HEK293 (cell line): Measurements from ENCODE around the gene CTRB1.
A peak's percentile ranks its signal among the peaks of the same experiment; 100 is the strongest.
"Not testable (repeated sequence)": the region's sequence is repeated elsewhere in the genome, so short reads cannot be mapped to it uniquely, and the experiment has no call there.

Experiments
- CTCF ChIA-PET: fragments of 350-600 bp; formaldehyde crosslinking; extraction: SDS; loops from one replicate; lab custom pipeline; 2021; ENCODE audit warnings: antibody characterized with exemption; lab: Yijun Ruan, JAX
- POLR2A ChIA-PET: fragments of 300-600 bp; formaldehyde crosslinking; extraction: SDS; loops from one replicate; lab custom pipeline; 2020; ENCODE audit warnings: antibody characterized with exemption, inconsistent platforms; lab: Yijun Ruan, JAX
- H3K27ac ChIP-seq: fragments of 200-500 bp; sonication (Bioruptor generic); 2 replicates; pipeline ENCODE4 v1.5.1; 2014; ENCODE audit warnings: low read depth, low read length, control low read depth, inconsistent platforms; ENCODE audit errors: extremely low read depth
- H3K36me3 ChIP-seq, 2 experiments: fragments of 200-500 bp in 1 of 2; sonication (Bioruptor generic) in 1 of 2; 1 replicate in 1 of 2; 2 replicates in 1 of 2; pipeline ENCODE4 v1.5.1; 2014 to 2017; ENCODE audit warnings: inconsistent platforms in 2 of 2, low read length in 2 of 2; ENCODE audit not compliant: control insufficient read depth in 2 of 2, insufficient read depth in 1 of 2
- H3K4me1 ChIP-seq: fragments of 200-500 bp; sonication (Bioruptor generic); 2 replicates; pipeline ENCODE4 v1.5.1; 2014; ENCODE audit warnings: mild to moderate bottlenecking, low read length, inconsistent platforms; ENCODE audit not compliant: control insufficient read depth, insufficient read depth
- H3K4me3 ChIP-seq: 2 replicates; pipeline ENCODE4 v1.5.1; 2011; ENCODE audit warnings: low read depth, mild to moderate bottlenecking, control low read depth, low read length, moderate library complexity
- H3K9me3 ChIP-seq: fragments of 200-500 bp; sonication (Bioruptor generic); 2 replicates; pipeline ENCODE4 v1.5.1; 2014; ENCODE audit warnings: low read depth, low read length, inconsistent platforms; ENCODE audit not compliant: control insufficient read depth, insufficient read depth
- BCL11A ChIP-seq: fragments of 450-650 bp; formaldehyde crosslinking; IDR thresholded peaks from 2 replicates; pipeline ENCODE4 v1.5.1; 2016; ENCODE audit warnings: low read depth, missing biosample characterization, missing genetic modification characterization
- MEIS1 ChIP-seq: sonication (generic); formaldehyde crosslinking; IDR thresholded peaks from 2 replicates; pipeline ENCODE4 v1.8.1; 2022; ENCODE audit warnings: missing genetic modification reagents, mild to moderate bottlenecking, borderline replicate concordance
- TCF7L2 ChIP-seq: IDR thresholded peaks from 2 replicates; pipeline ENCODE4 v1.6.1; 2011; ENCODE audit warnings: low read depth, mild to moderate bottlenecking, inconsistent platforms, low read length, moderate library complexity, borderline replicate concordance
- ZBTB8A ChIP-seq: fragments of 450-650 bp; formaldehyde crosslinking; IDR thresholded peaks from 2 replicates; pipeline ENCODE4 v1.5.1; 2016; ENCODE audit warnings: missing biosample characterization, missing genetic modification characterization
- ZNF146 ChIP-seq: fragments of 450-650 bp; formaldehyde crosslinking; IDR thresholded peaks from 2 replicates; pipeline ENCODE4 v1.5.1; 2016; ENCODE audit warnings: missing biosample characterization, missing genetic modification characterization
- ZNF211 ChIP-seq: fragments of 450-650 bp; formaldehyde crosslinking; IDR thresholded peaks from 2 replicates; pipeline ENCODE4 v1.5.1; 2016; ENCODE audit warnings: low read depth, missing biosample characterization, missing genetic modification characterization
- ZNF292 ChIP-seq: fragments of 450-650 bp; formaldehyde crosslinking; IDR thresholded peaks from 2 replicates; pipeline ENCODE4 v1.5.1; 2016; ENCODE audit warnings: low read depth, missing biosample characterization, missing genetic modification characterization, borderline replicate concordance
- ZNF514 ChIP-seq: fragments of 450-650 bp; formaldehyde crosslinking; IDR thresholded peaks from 2 replicates; pipeline ENCODE4 v1.5.1; 2016; ENCODE audit warnings: missing biosample characterization, missing genetic modification characterization
- ZNF544 ChIP-seq: fragments of 450-650 bp; formaldehyde crosslinking; IDR thresholded peaks from 2 replicates; pipeline ENCODE4 v1.5.0; 2017; ENCODE audit warnings: missing biosample characterization, missing genetic modification characterization
- ZNF548 ChIP-seq: fragments of 450-650 bp; formaldehyde crosslinking; IDR thresholded peaks from 2 replicates; pipeline ENCODE4 v1.5.1; 2016; ENCODE audit warnings: missing biosample characterization, missing genetic modification characterization
- ZNF585B ChIP-seq: fragments of 450-650 bp; formaldehyde crosslinking; IDR thresholded peaks from 2 replicates; pipeline ENCODE4 v1.5.1; 2016; ENCODE audit warnings: missing biosample characterization, missing genetic modification characterization
- ZNF707 ChIP-seq: fragments of 450-650 bp; formaldehyde crosslinking; IDR thresholded peaks from 2 replicates; pipeline ENCODE4 v1.5.1; 2016; ENCODE audit warnings: missing biosample characterization, missing genetic modification characterization
- ZNF768 ChIP-seq: fragments of 450-650 bp; formaldehyde crosslinking; IDR thresholded peaks from 2 replicates; pipeline ENCODE4 v1.5.1; 2018; ENCODE audit warnings: missing biosample characterization, mild to moderate bottlenecking, missing genetic modification characterization
- TF ChIP-seq, protein P1 (sequence below): fragments of 450-650 bp; formaldehyde crosslinking; IDR thresholded peaks from 2 replicates; pipeline ENCODE4 v1.5.1; 2017; ENCODE audit warnings: missing biosample characterization, missing genetic modification characterization
- TF ChIP-seq, protein P2 (sequence below): fragments of 450-650 bp; formaldehyde crosslinking; IDR thresholded peaks from 2 replicates; pipeline ENCODE4 v1.5.1; 2017; ENCODE audit warnings: missing biosample characterization, missing genetic modification characterization
- TF ChIP-seq, protein P3 (sequence below): fragments of 450-650 bp; formaldehyde crosslinking; IDR thresholded peaks from 2 replicates; pipeline ENCODE4 v1.5.1; 2017; ENCODE audit warnings: missing biosample characterization, missing genetic modification characterization

CTRB1 gene

DNA sequence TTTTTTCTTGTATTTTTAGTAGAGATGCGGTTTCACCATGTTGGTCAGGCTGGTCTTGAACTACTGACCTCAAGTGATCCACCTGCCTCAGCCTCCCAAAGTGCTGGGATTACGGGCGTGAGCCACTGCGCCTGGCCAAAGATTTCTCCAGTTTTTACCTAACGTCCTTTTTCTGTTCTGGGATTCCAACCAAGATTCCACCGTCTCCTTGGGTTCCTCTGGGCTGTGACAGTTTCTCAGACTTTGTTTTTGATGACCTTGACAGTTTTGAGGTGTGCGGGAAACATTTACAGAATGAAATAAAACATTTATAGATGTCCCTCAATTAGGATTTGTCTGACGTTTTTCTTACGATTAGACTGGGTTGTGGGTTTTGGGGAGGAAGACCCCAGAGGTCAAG lies 50.6 kb downstream of the CTRB1 start:
- CTCF ChIA-PET, result interaction anchor here (0.6 kb wide), 1 partner anchor 61 kb away, joined by 4 read pairs; no protein-coding TSS in a partner anchor
- H3K4me1 ChIP-seq, H3K9me3 ChIP-seq, H3K27ac ChIP-seq, H3K4me3 ChIP-seq, H3K36me3 ChIP-seq, POLR2A ChIA-PET: not testable (repeated sequence)
- TF ChIP-seq, protein P1, sequence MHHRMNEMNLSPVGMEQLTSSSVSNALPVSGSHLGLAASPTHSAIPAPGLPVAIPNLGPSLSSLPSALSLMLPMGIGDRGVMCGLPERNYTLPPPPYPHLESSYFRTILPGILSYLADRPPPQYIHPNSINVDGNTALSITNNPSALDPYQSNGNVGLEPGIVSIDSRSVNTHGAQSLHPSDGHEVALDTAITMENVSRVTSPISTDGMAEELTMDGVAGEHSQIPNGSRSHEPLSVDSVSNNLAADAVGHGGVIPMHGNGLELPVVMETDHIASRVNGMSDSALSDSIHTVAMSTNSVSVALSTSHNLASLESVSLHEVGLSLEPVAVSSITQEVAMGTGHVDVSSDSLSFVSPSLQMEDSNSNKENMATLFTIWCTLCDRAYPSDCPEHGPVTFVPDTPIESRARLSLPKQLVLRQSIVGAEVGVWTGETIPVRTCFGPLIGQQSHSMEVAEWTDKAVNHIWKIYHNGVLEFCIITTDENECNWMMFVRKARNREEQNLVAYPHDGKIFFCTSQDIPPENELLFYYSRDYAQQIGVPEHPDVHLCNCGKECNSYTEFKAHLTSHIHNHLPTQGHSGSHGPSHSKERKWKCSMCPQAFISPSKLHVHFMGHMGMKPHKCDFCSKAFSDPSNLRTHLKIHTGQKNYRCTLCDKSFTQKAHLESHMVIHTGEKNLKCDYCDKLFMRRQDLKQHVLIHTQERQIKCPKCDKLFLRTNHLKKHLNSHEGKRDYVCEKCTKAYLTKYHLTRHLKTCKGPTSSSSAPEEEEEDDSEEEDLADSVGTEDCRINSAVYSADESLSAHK (tag by site-specific recombination), result 0 out of 2 replicates have a peak, but pooled peaks have one; percentile 34

DNA sequence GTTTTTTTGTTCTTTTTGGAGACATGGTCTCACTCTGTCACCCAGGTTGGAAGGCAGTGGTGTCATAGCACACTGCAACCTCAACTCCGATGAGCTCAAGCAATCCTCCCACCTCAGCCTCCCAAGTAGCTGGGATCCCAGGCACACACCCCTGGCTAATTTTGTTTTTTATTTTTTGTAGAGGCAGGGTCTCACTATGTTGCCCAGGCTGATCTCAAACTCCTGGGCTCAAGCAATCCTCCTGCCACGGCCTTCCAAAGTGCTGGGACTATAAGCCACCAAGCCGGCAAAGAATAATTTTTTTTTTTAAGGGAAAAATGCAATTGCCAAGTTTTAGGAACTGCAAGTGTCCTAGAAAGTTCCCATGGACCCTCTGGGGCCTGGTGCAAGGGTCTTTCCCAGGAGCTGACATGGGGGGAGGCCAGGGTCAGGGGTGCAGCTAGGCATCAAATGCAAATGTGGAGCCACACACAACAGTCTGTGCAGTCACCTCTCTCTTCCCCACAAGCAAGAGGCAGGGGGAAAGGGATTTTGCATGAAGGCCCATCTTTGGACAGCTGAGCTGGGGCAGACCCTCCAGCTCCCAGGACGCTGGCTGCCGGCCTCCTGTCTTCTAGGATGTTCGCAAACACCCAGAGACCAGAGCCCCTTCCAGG lies 52.8 kb downstream of the CTRB1 start:
- CTCF ChIA-PET, result no interaction called here
- Histone ChIP-seq H3K4me1 (no peaks in the 10 kb centered on the region), H3K27ac (no peak overlapping the region), H3K9me3 (no peaks in the 10 kb centered on the region), H3K36me3 (no peaks in the 10 kb centered on the region), H3K4me3 (no peak overlapping the region)
- POLR2A ChIA-PET, result no interaction called here
- TF ChIP-seq BCL11A (tag by site-specific recombination) (no peak), ZNF768 (tag by site-specific recombination) (no peak), ZNF707 (tag by site-specific recombination) (no peak), ZNF211 (tag by site-specific recombination) (no peak), ZNF514 (tag by site-specific recombination) (no peak), ZNF146 (tag by site-specific recombination) (no peak), ZNF548 (tag by site-specific recombination) (no peak), TCF7L2 (no peak), ZNF585B (tag by site-specific recombination) (no peak), ZNF544 (tag by site-specific recombination) (no peak)
- TF ChIP-seq, protein P2, sequence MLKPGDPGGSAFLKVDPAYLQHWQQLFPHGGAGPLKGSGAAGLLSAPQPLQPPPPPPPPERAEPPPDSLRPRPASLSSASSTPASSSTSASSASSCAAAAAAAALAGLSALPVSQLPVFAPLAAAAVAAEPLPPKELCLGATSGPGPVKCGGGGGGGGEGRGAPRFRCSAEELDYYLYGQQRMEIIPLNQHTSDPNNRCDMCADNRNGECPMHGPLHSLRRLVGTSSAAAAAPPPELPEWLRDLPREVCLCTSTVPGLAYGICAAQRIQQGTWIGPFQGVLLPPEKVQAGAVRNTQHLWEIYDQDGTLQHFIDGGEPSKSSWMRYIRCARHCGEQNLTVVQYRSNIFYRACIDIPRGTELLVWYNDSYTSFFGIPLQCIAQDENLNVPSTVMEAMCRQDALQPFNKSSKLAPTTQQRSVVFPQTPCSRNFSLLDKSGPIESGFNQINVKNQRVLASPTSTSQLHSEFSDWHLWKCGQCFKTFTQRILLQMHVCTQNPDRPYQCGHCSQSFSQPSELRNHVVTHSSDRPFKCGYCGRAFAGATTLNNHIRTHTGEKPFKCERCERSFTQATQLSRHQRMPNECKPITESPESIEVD, result no peak
- TF ChIP-seq, protein P3, sequence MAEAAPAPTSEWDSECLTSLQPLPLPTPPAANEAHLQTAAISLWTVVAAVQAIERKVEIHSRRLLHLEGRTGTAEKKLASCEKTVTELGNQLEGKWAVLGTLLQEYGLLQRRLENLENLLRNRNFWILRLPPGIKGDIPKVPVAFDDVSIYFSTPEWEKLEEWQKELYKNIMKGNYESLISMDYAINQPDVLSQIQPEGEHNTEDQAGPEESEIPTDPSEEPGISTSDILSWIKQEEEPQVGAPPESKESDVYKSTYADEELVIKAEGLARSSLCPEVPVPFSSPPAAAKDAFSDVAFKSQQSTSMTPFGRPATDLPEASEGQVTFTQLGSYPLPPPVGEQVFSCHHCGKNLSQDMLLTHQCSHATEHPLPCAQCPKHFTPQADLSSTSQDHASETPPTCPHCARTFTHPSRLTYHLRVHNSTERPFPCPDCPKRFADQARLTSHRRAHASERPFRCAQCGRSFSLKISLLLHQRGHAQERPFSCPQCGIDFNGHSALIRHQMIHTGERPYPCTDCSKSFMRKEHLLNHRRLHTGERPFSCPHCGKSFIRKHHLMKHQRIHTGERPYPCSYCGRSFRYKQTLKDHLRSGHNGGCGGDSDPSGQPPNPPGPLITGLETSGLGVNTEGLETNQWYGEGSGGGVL, result no peak

DNA sequence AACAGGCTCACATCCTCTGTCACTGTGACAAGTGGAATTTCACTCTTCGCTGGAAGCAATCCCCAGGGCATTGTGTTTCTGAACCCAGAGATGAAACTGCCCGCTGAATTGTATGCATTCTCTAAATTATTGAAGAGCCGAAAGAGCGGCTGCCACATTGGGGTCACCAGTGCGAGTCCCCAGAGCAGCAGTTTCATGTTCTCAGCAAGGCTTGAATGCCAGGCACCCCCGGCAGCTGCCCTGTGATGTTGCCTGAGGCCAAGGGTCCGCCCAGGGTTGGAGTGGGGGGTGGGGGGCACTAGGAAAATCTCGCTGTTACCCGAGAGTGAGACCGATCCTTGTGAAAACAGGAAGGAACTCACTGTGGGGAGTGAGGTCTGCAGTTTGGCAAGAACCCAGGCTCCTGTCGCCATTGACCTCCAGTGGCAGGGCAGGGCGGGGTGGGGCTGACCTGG lies 53.3 kb downstream of the CTRB1 start:
- H3K27ac ChIP-seq, result no peak overlapping the region
- no peaks in the 10 kb centered on the region for H3K9me3 ChIP-seq
- CTCF ChIA-PET, result no interaction called here
- H3K4me1 ChIP-seq, result no peaks in the 10 kb centered on the region
- TF ChIP-seq MEIS1 (no peak), ZBTB8A (no peak), ZNF292 (no peak)
- no peak overlapping the region for H3K4me3 ChIP-seq
- no peaks in the 10 kb centered on the region for H3K36me3 ChIP-seq
- POLR2A ChIA-PET, result interaction anchor here (0.5 kb wide), 1 partner anchor 75 kb away, joined by 4 read pairs; no protein-coding TSS in a partner anchor
